BE2C (cell line): ENCODE data around the gene IL23R.

ENCODE experiments used
- DNase-seq: peaks from one replicate; pipeline ENCODE4 v3.0.0-alpha.2; 2020
- H3K27me3 ChIP-seq: fragments of 250-450 bp; sonication (Bioruptor Pico); 2 replicates; pipeline ENCODE4 v1.5.1; 2020; ENCODE audit warnings: mild to moderate bottlenecking
- H3K36me3 ChIP-seq: fragments of 250-450 bp; sonication (Bioruptor Pico); 2 replicates; pipeline ENCODE4 v1.5.1; 2020; ENCODE audit warnings: mild to moderate bottlenecking
- H3K4me1 ChIP-seq: fragments of 250-450 bp; sonication (Bioruptor Pico); 2 replicates; pipeline ENCODE4 v1.5.1; 2020
- H3K4me3 ChIP-seq: 2 replicates; pipeline ENCODE4 v1.5.1; 2011; ENCODE audit warnings: low read depth, low read length
- H3K9me3 ChIP-seq: fragments of 250-450 bp; sonication (Bioruptor Pico); 2 replicates; pipeline ENCODE4 v1.5.1; 2020
- CTCF ChIP-seq: IDR thresholded peaks from 2 replicates; pipeline ENCODE4 v1.5.1; 2012; ENCODE audit warnings: mild to moderate bottlenecking, low read depth, low read length

IL23R gene

GRCh38 chr1:67262735-67263134, 96.5 kb downstream of the IL23R start:
- no peak for TF ChIP-seq CTCF
- no peaks in the 10 kb centered on the region for H3K9me3 ChIP-seq

GRCh38 chr1:67264152-67264551, 97.9 kb downstream of the IL23R start:
- Histone ChIP-seq H3K4me1 (no peaks in the 10 kb centered on the region), H3K27me3 (no peaks in the 10 kb centered on the region), H3K9me3 (no peaks in the 10 kb centered on the region), H3K4me3 (no peak overlapping the region), H3K36me3 (no peaks in the 10 kb centered on the region)
- DNase-seq = no peak
- TF ChIP-seq CTCF = no peak

More at GRCh38 chr1:67262735-67263134, 96.5 kb downstream of the IL23R start:
- no peaks in the 10 kb centered on the region for H3K4me1 ChIP-seq
- H3K36me3 ChIP-seq = no peaks in the 10 kb centered on the region
- no peak for DNase-seq
- no peak overlapping the region for H3K4me3 ChIP-seq
- H3K27me3 ChIP-seq = no peaks in the 10 kb centered on the region

GRCh38 chr1:67264899-67265298, 98.6 kb downstream of the IL23R start:
- no peak overlapping the region for H3K4me3 ChIP-seq
- H3K36me3 ChIP-seq = no peaks in the 10 kb centered on the region
- no peak for DNase-seq
- H3K9me3 ChIP-seq = no peaks in the 10 kb centered on the region
- no peak for TF ChIP-seq CTCF
- H3K4me1 ChIP-seq = no peaks in the 10 kb centered on the region
- H3K27me3 ChIP-seq = no peaks in the 10 kb centered on the region

GRCh38 chr1:67269061-67269460, 102.8 kb downstream of the IL23R start:
- no peak for TF ChIP-seq CTCF
- Histone ChIP-seq H3K4me1 (no peaks in the 10 kb centered on the region), H3K36me3 (no peaks in the 10 kb centered on the region), H3K9me3 (no peaks in the 10 kb centered on the region), H3K27me3 (no peaks in the 10 kb centered on the region), H3K4me3 (no peak overlapping the region)
- no peak for DNase-seq

GRCh38 chr1:67270541-67270940, 104.3 kb downstream of the IL23R start:
- Histone ChIP-seq H3K27me3 (no peaks in the 10 kb centered on the region), H3K9me3 (no peaks in the 10 kb centered on the region), H3K36me3 (no peaks in the 10 kb centered on the region), H3K4me3 (no peak overlapping the region), H3K4me1 (no peaks in the 10 kb centered on the region)
- TF ChIP-seq CTCF = no peak
- no peak for DNase-seq

GRCh38 chr1:67273591-67273990, 107.3 kb downstream of the IL23R start:
- TF ChIP-seq CTCF = no peak
- Histone ChIP-seq H3K4me1 (no peaks in the 10 kb centered on the region), H3K27me3 (no peaks in the 10 kb centered on the region), H3K36me3 (no peaks in the 10 kb centered on the region), H3K4me3 (no peak overlapping the region), H3K9me3 (no peaks in the 10 kb centered on the region)
- DNase-seq = no peak
